GM11168 (cell line): Measurements from ENCODE around the gene PRR22.

Source experiments
- in situ Hi-C: fragments of 300-500 bp; cut with MboI; formaldehyde crosslinking; loops from one replicate; pipeline ENCODE4 v1.12.0; 2022; ENCODE audit warnings: low sequenced_read_pairs; ENCODE audit not compliant: unreplicated experiment

PRR22 gene

DNA sequence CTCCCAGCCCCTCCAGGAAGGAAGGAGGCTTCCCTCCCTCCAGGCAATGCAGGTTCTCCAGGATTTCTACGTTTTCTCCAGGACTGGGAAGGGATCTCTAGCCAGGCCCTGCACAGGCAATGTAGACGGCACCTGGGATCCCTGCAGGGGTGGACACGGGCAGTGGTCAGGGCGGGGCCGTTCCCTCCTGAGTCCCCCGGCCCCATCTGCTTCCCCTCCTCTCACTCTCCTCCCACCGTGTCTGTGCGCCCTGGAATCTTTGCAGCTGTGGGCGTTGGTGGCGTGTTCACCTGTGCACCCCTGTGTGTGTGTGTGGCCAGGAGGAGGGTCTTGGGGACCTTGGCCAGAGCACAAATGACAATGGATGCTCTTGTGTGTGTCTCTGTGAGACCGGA lies 30.3 kb upstream of the PRR22 start:
- in situ Hi-C loops: no loop called here

DNA sequence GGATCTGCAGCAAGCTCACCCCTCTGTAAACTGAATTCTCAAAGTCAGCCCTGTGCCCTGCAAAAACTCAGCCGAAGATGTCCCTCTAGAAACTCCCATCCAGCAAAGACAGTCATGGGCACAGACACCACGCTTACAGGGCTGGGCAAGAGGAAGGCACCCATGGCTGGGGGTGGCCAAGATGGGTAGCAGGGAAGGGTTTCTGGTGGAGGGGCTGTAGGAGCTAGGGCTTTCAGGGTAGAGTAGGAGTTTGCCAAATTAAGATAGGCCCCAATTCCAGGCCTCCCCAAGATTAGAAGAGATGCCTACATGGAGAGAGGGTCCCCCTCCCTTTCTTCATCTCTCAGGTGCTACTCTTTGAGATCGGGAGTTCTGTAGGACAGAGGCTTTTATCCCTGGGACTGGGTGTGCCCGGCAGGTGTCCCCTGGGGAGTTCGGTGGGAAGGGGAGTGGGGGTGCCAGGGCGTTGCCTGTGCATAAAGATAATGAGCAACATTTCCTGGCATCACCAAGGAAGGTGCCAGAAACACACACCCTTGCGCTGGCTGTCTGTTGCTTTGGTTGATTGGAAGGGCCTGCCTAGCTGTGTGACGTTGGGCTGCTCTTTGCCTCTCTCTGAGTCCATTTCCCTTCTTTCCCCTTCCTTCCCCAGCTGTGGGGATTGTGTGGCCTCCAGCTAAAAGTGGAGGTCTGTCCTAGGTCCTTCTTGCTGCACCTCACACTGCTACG lies 29.7 kb upstream of the PRR22 start:
- in situ Hi-C loops: no loop called here

DNA sequence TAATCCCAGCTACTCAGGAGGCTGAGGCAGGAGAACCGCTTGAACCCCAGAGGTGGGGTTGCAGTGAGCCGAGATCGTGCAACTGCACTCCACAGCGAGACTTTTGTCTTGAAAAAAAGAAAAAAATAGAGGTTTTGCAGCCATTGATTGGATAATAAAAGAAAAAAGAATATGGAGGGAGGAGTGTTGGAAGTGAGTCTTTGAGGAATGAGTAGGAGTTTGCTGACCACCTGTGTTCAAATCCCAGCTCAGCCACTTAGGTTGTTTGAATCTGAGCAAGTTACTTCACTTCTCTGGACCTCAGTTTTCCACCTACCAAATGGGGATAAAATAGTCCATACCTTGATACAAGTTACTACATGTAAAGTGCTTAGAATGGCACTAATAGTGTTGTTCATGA lies 26.6 kb upstream of the PRR22 start:
- in situ Hi-C loops: no loop called here

- in situ Hi-C loops: no loop called here
Observed at GRCh38 chr19:5809469-5809868, 24.9 kb upstream of the PRR22 start.

GRCh38 chr19:5809053-5809452 lies 24.5 kb upstream of the PRR22 start:
- in situ Hi-C loops: no loop called here

GRCh38 chr19:5808120-5808816 lies 23.7 kb upstream of the PRR22 start:
- in situ Hi-C loops: no loop called here

- in situ Hi-C loops: no loop called here
Observed at GRCh38 chr19:5806905-5807304, 22.4 kb upstream of the PRR22 start.

GRCh38 chr19:5806133-5806489 lies 21.6 kb upstream of the PRR22 start:
- in situ Hi-C loops: no loop called here

DNA sequence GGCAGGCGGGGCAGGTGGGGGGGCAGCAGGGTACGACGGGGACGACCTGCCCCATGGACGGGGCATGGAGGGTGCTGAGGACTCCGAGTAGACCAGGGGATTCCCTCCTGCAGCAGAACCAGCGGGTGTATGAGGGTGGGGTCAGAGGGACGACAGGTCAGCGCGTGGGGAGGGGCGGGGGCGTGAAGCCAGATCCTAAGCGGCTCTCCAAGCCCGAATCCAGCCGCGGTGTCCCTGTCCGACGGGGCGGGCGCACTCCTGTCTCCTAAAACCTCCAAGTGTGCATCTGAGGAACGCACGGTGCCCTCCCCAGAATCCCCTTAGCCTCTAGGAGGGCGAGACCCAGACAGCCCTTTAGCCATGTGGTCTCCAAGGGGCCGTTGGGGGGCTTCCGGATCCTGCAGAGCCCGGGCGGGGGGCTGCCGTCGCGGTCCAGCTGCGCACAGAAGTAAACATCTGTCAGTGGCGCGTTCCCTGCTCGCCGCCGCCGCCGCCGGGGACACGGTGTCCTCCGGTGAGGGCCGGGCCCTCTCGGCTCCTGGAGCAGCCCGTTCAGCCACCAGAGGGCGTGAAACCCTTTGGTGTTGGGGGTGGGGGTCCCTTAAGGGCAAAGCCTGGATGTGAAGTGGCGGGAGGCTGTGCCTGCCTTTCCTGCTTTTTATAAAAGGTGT lies 21.1 kb upstream of the PRR22 start:
- in situ Hi-C loops: no loop called here

DNA sequence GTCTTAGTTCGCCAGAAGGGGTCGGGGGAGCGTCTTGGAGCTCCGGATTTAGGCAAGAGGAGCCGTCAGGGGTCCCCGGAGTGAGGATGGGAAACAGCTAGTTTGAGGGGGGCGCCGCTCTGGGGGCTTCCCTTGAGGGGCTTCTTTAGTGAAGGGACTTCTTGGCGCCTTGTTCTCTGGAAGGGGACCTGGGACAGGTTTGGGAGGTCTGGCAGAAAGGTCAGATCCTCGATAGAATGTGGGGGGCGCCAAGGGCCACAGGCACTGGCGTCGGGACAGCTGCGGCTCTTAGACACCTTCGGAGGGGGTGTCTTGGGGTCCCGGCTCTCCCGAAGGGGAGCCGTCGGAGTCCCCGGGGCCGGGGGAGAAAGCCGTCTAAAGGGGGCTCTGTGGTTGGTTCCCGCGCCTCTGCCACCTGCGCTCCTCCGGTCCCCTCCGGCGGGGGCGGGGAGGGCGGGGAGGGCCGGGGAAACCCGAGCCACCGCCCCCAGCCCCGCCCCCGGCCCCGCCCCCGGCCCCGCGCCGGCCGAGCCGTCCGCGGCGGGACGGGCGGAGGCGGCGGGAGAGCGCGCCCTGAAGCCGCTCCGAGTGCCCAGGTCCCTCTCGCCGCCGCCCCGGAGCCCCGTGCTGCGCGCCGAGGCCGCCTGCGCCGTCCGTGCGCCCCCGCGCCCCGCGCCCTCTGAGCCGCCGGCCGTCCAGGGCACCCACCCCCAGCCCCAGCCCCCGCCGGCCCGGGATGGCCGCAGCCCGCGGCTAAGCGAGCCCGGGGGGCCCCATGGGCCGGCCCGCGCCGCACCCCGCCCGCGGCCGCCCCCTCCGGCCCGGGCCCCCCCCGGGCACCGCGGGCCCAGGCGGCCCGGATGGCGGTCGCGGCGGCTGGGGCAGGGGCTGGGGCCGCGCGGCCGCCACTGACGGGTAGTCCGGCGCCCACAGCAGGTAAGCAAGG lies 20.2 kb upstream of the PRR22 start, which contains the start of gene NRTN:
NRTN (plus strand) TSS at position 552 of the 946 bp plus-strand sequence. CDS start 19,099 bp downstream, outside the sequence.
- in situ Hi-C loops: no loop called here

DNA sequence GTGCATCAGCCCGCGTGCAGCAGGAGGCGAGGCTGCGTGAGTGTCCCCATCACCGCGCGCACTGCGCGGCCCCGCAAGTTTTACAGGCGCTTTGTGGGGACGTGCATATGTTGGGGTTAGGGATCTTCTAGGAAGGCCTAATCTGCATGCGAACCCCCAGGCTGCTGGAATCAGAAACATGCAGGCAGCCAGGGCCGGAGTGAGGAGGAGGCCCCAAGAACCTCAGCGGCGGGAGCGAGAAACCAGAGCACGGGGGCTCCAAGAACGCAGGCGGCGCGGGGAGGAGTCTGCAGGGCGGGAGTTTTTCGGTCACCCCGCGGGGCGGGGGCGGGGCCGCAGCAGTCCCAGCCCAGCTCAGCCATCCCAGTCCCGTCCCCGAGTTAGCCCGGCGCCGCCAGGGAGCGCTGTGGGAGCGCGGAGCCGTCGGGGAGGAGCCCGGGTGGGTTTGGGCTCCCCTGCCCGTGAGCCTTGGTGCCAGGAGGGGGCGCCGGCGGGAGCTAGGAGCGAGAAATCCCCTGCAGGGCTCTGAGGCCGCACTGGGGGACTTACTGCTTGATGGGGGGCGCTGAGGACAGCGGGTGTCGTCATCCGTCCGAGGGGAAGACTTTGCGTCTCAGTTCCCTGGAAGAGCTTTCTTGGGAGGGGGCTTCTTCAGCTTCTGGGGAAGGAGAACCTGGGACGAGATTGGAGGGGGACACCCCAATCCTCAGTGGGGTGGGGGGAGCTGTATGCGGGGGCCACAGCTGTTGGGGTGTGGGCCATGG lies 19.4 kb upstream of the PRR22 start:
- in situ Hi-C loops: no loop called here

DNA sequence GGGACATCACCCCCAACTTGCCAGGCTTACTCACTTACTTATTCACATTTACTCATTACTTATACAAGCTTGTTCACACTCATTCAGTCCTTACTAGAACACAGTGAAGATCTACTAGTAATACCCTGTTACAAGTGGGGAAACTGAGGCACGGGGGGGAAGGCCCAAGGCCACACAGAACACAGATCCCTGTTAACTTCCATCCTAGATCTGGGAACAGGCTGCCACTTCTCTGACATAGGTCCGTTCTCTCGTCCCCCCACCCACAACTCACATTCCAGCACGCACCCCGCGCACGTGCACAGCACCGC lies 18.9 kb upstream of the PRR22 start:
- in situ Hi-C loops: no loop called here

- in situ Hi-C loops: no loop called here
Observed at GRCh38 chr19:5801796-5802619, 17.5 kb upstream of the PRR22 start.

- in situ Hi-C loops: no loop called here
Observed at GRCh38 chr19:5800361-5801270, 16.1 kb upstream of the PRR22 start.

DNA sequence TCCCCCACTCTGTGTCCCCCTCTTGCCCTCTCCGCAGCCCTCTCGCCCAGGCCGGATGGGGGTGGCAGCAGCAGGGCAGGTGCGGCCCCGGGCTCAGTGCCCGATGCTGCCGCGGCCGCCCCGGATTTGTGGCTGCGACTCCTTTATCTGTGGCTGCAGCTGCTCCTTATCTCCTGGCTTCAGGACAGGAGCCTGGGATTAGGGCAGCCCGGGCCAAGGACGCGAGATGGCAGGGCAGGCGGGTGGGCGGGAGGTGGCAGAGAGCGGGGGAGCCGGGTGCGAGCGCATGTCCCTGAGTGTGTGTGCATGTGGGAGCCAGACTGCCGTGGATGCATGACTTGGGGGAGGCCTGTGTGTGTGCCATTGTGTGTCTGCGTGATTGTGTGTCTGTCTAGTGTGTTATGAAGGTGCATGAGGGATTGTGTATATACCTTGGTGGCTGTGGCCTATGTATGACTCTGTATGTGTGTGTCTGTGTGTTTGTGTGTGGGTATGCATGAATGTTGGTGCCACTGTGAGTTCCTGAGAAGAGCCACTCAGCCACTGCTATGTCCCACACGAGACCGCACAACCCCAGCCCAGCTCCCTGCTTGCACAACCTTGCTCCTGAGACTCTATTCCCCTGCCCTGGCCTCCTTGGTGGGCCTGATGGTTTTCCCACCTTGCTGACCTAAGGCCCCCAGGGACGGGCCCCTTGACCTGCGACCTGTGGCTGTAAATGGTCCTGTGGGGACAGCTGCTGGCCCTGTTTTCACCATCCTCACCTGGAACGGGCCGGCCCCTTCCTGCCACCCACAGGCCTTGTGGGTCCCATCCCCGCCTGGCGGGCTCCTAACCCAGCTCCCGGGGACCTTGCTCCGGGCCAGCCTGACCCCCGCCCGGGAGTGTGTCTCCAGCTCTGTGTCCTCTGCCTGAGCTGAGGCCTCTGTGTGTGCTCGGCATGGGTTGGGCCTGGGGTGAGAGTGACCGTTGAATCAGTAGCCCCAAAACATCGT lies 15.0 kb upstream of the PRR22 start:
- in situ Hi-C loops: no loop called here

GRCh38 chr19:5798244-5798643 lies 13.7 kb upstream of the PRR22 start:
- in situ Hi-C loops: no loop called here
